DOHH2 (cell line): ENCODE measurements around the gene FXYD1.

Source experiments
- EZH2phosphoT487 ChIP-seq: fragments of 200-600 bp; sonication (generic); IDR thresholded peaks from 2 replicates; pipeline ENCODE4 v1.6.1; 2017; ENCODE audit warnings: borderline replicate concordance, mild to moderate bottlenecking, antibody characterized with exemption, low read length, moderate library complexity, mixed read lengths
- TF ChIP-seq, protein P1 (sequence below): fragments of 200-600 bp; sonication (generic); IDR thresholded peaks from one replicate; pipeline ENCODE4 v1.5.1; 2014; ENCODE audit warnings: antibody characterized with exemption, mild to moderate bottlenecking, low read depth, low read length; ENCODE audit not compliant: poor library complexity, severe bottlenecking

DNA sequence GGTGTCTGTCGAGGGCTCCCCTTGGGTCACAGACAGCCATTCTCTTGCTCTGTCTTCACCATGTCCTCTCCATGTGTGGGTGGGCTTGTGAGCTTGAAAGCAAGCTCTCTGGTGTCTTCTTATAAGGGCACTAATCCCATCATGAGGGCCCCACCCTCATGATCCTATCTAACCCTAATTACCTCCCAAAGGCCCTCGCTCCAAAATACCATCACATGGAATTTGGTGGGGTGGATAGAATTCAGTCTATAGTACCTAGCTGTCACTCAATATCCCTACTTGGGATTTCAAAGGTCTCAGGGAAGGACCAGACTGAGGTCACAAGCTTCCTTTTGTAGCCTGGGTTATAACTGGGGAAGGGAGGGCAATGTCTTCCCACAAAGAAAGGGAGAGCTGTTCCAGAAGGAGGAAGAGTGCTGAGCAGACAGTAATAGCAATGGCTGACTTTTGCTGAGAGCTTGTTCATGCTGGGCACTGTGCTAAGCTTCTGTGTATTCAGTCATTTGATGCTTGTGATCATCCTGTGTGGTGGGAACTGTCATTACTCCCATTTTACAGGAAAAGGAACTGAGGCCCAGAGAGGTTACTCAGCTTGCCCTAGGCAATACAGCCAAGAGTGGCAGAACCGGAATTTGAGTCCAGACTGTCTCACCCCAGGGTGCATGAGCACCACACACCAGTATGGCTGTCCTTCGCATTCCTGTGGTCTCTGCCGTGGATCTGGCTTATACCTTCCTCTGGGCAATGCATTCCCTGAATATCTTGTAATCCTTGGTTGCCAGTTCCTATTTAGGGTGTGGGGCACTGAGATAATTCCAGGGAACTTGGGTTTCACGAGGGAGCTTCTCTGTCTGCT is 24.1 kb downstream of the FXYD1 start:
- TF ChIP-seq, protein P1, sequence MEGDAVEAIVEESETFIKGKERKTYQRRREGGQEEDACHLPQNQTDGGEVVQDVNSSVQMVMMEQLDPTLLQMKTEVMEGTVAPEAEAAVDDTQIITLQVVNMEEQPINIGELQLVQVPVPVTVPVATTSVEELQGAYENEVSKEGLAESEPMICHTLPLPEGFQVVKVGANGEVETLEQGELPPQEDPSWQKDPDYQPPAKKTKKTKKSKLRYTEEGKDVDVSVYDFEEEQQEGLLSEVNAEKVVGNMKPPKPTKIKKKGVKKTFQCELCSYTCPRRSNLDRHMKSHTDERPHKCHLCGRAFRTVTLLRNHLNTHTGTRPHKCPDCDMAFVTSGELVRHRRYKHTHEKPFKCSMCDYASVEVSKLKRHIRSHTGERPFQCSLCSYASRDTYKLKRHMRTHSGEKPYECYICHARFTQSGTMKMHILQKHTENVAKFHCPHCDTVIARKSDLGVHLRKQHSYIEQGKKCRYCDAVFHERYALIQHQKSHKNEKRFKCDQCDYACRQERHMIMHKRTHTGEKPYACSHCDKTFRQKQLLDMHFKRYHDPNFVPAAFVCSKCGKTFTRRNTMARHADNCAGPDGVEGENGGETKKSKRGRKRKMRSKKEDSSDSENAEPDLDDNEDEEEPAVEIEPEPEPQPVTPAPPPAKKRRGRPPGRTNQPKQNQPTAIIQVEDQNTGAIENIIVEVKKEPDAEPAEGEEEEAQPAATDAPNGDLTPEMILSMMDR = no peak
- TF ChIP-seq EZH2phosphoT487 = no peak
